GM21723 (cell line): Measurements from ENCODE around the gene NBPF1.
"Not testable (repeated sequence)": the region's sequence is repeated elsewhere in the genome, so short reads cannot be mapped to it uniquely, and the experiment has no call there.

Source experiments
- ATAC-seq: cut with Tn5 transposase; IDR thresholded peaks from one replicate; pipeline ENCODE4 v1.9.1; 2021; ENCODE audit warnings: mild to moderate bottlenecking, moderate library complexity; ENCODE audit not compliant: unreplicated experiment

Gene NBPF1

GRCh38 chr1:16519255-16519951 lies 94.0 kb downstream of the NBPF1 start:
- not testable (repeated sequence) for ATAC-seq

GRCh38 chr1:16518913-16519254 lies 94.5 kb downstream of the NBPF1 start:
- not testable (repeated sequence) for ATAC-seq

- ATAC-seq = not testable (repeated sequence)
These were observed 96.5 kb downstream of the NBPF1 start for GRCh38 chr1:16516694-16517410.

GRCh38 chr1:16514107-16515055 lies 99.0 kb downstream of the NBPF1 start, which contains the start of gene RNU1-1:
Gene RNU1-1 (minus strand): TSS chr1:16514285.
- ATAC-seq = not testable (repeated sequence)

- peak; percentile 83 for ATAC-seq
These were observed 99.8 kb downstream of the NBPF1 start for GRCh38 chr1:16513412-16514106.

- ATAC-seq = not testable (repeated sequence)
These were observed 100.5 kb downstream of the NBPF1 start for GRCh38 chr1:16512624-16513411.
